ENCODE data around the gene ANK3. TPM values are rescaled to one million over a fixed set of nuclear protein-coding genes. Genes with fewer than 3 reads are reported as not detected.

Gene ANK3
- total and polyA plus RNA-seq, 2 experiments from 2014 or later: 46.5 to 85.2 TPM

DNA sequence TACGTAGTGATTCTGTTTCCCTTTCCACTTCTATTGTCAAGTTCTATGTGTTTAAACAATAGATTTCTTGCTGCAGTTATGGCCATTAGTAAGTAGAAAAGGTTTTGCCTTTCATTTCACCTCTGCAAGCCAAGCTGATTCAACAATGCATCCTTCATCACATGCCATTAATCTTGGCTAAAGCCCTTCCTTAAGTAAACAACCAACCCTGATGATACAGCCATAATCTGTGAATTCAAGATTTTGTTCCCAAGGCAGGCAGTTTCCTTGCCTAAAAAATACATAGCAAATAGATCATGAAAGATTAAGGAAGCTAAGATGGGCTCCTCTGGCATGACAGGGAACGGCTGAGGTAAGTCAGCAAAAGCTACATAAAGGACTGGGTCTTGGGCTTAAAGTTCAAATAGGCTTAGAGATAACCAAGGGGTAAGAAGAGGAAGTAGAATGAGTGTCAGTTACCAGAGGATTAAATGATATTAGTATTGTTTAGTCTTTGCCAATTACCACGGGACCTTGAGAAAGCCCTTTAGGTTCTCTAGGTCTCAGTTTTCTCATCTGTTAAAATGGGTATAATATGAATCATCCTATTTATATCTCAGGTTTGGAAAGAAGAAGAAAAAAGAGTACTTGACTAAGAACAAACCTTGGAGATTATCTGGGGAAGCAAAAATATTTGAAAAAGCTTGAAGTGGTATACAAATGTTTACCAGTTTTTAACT is 35.9 kb upstream of the ANK3 start:
- Histone ChIP-seq H3K27ac (ENCODE audit: low read depth) (no peak overlapping the region), H2AFZ (no peak overlapping the region), H3K27me3 (ENCODE audit: insufficient read depth) (peaks cover 15% of the 10 kb centered on the region), H3F3A (replicated peaks; ENCODE audit: low read depth) (no peaks in the 10 kb centered on the region), H3K4me3 (no peak overlapping the region), H3K4me2 (no peak overlapping the region), H3K4me1 (ENCODE audit: insufficient read depth) (no peaks in the 10 kb centered on the region), H4K20me1 (replicated peaks; ENCODE audit: insufficient read depth) (no peaks in the 10 kb centered on the region; the same call in 1 of the 2 replicates), H3K9me2 (ENCODE audit: insufficient read depth) (no peaks in the 10 kb centered on the region), H3K79me2 (replicated peaks; ENCODE audit: insufficient read depth) (no peaks in the 10 kb centered on the region), H3K36me3 (ENCODE audit: insufficient read depth) (no peaks in the 10 kb centered on the region)
- Mint-ChIP-seq H3K27me3 (ENCODE audit: insufficient read depth, low read depth, poor library complexity) (peaks cover 3% of the 10 kb centered on the region), H3K27ac (no peak overlapping the region), H3K4me3 (no peak overlapping the region), H3K36me3 (ENCODE audit: low read depth) (no peaks in the 10 kb centered on the region), H3K4me1 (no peaks in the 10 kb centered on the region; the same call in 2 of the 3 replicates), H3K9me3 (no peaks in the 10 kb centered on the region)
- no peak for DNase-seq (ENCODE audit: low spot score)
- no peak for TF ChIP-seq EZH2phosphoT487 (IDR thresholded peaks at IDR 0.05; ENCODE audit: unreplicated experiment)
- TF ChIP-seq, protein P1, sequence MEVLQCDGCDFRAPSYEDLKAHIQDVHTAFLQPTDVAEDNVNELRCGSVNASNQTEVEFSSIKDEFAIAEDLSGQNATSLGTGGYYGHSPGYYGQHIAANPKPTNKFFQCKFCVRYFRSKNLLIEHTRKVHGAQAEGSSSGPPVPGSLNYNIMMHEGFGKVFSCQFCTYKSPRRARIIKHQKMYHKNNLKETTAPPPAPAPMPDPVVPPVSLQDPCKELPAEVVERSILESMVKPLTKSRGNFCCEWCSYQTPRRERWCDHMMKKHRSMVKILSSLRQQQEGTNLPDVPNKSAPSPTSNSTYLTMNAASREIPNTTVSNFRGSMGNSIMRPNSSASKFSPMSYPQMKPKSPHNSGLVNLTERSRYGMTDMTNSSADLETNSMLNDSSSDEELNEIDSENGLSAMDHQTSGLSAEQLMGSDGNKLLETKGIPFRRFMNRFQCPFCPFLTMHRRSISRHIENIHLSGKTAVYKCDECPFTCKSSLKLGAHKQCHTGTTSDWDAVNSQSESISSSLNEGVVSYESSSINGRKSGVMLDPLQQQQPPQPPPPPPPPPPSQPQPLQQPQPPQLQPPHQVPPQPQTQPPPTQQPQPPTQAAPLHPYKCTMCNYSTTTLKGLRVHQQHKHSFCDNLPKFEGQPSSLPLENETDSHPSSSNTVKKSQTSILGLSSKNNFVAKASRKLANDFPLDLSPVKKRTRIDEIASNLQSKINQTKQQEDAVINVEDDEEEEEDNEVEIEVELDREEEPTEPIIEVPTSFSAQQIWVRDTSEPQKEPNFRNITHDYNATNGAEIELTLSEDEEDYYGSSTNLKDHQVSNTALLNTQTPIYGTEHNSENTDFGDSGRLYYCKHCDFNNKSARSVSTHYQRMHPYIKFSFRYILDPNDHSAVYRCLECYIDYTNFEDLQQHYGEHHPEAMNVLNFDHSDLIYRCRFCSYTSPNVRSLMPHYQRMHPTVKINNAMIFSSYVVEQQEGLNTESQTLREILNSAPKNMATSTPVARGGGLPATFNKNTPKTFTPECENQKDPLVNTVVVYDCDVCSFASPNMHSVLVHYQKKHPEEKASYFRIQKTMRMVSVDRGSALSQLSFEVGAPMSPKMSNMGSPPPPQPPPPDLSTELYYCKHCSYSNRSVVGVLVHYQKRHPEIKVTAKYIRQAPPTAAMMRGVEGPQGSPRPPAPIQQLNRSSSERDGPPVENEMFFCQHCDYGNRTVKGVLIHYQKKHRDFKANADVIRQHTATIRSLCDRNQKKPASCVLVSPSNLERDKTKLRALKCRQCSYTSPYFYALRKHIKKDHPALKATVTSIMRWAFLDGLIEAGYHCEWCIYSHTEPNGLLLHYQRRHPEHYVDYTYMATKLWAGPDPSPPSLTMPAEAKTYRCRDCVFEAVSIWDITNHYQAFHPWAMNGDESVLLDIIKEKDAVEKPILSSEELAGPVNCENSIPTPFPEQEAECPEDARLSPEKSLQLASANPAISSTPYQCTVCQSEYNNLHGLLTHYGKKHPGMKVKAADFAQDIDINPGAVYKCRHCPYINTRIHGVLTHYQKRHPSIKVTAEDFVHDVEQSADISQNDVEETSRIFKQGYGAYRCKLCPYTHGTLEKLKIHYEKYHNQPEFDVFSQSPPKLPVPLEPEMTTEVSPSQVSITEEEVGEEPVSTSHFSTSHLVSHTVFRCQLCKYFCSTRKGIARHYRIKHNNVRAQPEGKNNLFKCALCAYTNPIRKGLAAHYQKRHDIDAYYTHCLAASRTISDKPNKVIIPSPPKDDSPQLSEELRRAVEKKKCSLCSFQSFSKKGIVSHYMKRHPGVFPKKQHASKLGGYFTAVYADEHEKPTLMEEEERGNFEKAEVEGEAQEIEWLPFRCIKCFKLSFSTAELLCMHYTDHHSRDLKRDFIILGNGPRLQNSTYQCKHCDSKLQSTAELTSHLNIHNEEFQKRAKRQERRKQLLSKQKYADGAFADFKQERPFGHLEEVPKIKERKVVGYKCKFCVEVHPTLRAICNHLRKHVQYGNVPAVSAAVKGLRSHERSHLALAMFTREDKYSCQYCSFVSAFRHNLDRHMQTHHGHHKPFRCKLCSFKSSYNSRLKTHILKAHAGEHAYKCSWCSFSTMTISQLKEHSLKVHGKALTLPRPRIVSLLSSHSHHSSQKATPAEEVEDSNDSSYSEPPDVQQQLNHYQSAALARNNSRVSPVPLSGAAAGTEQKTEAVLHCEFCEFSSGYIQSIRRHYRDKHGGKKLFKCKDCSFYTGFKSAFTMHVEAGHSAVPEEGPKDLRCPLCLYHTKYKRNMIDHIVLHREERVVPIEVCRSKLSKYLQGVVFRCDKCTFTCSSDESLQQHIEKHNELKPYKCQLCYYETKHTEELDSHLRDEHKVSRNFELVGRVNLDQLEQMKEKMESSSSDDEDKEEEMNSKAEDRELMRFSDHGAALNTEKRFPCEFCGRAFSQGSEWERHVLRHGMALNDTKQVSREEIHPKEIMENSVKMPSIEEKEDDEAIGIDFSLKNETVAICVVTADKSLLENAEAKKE (CRISPR knock-in tag; IDR thresholded peaks at IDR 0.05): no peak
- TF ChIP-seq ZNF114 (CRISPR knock-in tag; IDR thresholded peaks at IDR 0.05): no peak
- no peak for TF ChIP-seq ZNF331 (CRISPR knock-in tag; IDR thresholded peaks at IDR 0.05; ENCODE audit: low read depth)
- no peak for TF ChIP-seq STAT1 (IDR thresholded peaks at IDR 0.05; ENCODE audit: unreplicated experiment)
- no peak for TF ChIP-seq JUNB (IDR thresholded peaks at IDR 0.05; ENCODE audit: unreplicated experiment)
- TF ChIP-seq CREB1 (CRISPR knock-in tag; IDR thresholded peaks at IDR 0.05; ENCODE audit: low read depth): no peak
- TF ChIP-seq EZH2 (IDR thresholded peaks at IDR 0.05; ENCODE audit: low read depth, unreplicated experiment): no peak
- TF ChIP-seq, protein P2, sequence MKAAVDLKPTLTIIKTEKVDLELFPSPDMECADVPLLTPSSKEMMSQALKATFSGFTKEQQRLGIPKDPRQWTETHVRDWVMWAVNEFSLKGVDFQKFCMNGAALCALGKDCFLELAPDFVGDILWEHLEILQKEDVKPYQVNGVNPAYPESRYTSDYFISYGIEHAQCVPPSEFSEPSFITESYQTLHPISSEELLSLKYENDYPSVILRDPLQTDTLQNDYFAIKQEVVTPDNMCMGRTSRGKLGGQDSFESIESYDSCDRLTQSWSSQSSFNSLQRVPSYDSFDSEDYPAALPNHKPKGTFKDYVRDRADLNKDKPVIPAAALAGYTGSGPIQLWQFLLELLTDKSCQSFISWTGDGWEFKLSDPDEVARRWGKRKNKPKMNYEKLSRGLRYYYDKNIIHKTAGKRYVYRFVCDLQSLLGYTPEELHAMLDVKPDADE (IDR thresholded peaks at IDR 0.05): no peak
- no peak for TF ChIP-seq NANOG (IDR thresholded peaks at IDR 0.05; ENCODE audit: borderline replicate concordance)
- no peak for TF ChIP-seq POLR2AphosphoS5 (IDR thresholded peaks at IDR 0.05; ENCODE audit: low read depth)
- TF ChIP-seq, protein P3, sequence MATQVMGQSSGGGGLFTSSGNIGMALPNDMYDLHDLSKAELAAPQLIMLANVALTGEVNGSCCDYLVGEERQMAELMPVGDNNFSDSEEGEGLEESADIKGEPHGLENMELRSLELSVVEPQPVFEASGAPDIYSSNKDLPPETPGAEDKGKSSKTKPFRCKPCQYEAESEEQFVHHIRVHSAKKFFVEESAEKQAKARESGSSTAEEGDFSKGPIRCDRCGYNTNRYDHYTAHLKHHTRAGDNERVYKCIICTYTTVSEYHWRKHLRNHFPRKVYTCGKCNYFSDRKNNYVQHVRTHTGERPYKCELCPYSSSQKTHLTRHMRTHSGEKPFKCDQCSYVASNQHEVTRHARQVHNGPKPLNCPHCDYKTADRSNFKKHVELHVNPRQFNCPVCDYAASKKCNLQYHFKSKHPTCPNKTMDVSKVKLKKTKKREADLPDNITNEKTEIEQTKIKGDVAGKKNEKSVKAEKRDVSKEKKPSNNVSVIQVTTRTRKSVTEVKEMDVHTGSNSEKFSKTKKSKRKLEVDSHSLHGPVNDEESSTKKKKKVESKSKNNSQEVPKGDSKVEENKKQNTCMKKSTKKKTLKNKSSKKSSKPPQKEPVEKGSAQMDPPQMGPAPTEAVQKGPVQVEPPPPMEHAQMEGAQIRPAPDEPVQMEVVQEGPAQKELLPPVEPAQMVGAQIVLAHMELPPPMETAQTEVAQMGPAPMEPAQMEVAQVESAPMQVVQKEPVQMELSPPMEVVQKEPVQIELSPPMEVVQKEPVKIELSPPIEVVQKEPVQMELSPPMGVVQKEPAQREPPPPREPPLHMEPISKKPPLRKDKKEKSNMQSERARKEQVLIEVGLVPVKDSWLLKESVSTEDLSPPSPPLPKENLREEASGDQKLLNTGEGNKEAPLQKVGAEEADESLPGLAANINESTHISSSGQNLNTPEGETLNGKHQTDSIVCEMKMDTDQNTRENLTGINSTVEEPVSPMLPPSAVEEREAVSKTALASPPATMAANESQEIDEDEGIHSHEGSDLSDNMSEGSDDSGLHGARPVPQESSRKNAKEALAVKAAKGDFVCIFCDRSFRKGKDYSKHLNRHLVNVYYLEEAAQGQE (IDR thresholded peaks at IDR 0.05; ENCODE audit: unreplicated experiment): no peak
- ATAC-seq: no peak

Data from GM23338 (cell line).